Measurements from ENCODE around the gene APOA4.

DNA sequence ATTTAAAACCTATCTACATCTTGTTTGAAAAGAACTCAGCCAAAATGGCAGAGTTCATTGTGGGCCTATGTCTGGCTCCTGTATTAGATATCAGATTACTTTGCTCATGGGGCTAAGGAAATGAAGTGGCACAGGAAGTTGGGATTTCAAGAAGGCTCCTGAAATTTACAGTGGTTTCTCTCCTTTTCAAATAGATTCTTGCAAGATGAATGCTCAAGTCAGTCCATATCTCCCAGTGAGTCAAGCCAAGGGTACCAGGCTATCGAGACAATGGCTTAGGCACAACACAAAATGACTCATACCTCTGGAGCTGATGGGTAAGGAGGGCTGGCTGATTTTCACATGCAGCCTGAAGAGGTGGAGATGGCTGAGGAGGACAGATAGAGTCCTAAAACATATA, 38.4 kb upstream of the APOA4 start:
- TF ChIP-seq, protein P1, sequence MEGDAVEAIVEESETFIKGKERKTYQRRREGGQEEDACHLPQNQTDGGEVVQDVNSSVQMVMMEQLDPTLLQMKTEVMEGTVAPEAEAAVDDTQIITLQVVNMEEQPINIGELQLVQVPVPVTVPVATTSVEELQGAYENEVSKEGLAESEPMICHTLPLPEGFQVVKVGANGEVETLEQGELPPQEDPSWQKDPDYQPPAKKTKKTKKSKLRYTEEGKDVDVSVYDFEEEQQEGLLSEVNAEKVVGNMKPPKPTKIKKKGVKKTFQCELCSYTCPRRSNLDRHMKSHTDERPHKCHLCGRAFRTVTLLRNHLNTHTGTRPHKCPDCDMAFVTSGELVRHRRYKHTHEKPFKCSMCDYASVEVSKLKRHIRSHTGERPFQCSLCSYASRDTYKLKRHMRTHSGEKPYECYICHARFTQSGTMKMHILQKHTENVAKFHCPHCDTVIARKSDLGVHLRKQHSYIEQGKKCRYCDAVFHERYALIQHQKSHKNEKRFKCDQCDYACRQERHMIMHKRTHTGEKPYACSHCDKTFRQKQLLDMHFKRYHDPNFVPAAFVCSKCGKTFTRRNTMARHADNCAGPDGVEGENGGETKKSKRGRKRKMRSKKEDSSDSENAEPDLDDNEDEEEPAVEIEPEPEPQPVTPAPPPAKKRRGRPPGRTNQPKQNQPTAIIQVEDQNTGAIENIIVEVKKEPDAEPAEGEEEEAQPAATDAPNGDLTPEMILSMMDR (IDR thresholded peaks at IDR 0.05), result no peak
- TF ChIP-seq POLR2A (IDR thresholded peaks at IDR 0.05), result no peak

All from suprapubic skin (tissue), 3 donors.